GM10266 (cell line): ENCODE data around the gene ATP5F1B.

Source experiments
- DNase-seq: peaks from one replicate; pipeline ENCODE4 v3.0.0; 2012; ENCODE audit errors: extremely low spot score
- CTCF ChIP-seq: IDR thresholded peaks from 2 replicates; pipeline ENCODE4 v1.5.1; 2012; ENCODE audit warnings: mild to moderate bottlenecking, low read depth; ENCODE audit not compliant: control insufficient read depth, insufficient read depth; ENCODE audit errors: missing control alignments

ATP5F1B gene

GRCh38 chr12:56645717-56646446, at the start of gene ATP5F1B:
TSS of gene ATP5F1B (minus strand) at chr12:56645984. CDS start at chr12:56645963, 21 bp downstream.
- TF ChIP-seq CTCF = no peak
- peak; percentile 96 for DNase-seq

- no peak for DNase-seq
- no peak for TF ChIP-seq CTCF
Measured at GRCh38 chr12:56694161-56694560, 48.4 kb upstream of the ATP5F1B start.

- DNase-seq = peak; percentile 42
- TF ChIP-seq CTCF = no peak
Measured at GRCh38 chr12:56688846-56689109, 43.0 kb upstream of the ATP5F1B start.

GRCh38 chr12:56688129-56688845, 42.5 kb upstream of the ATP5F1B start, which contains the start of gene PTGES3:
TSS of gene PTGES3 (minus strand) at chr12:56688284. CDS start at chr12:56687999, 285 bp downstream.
- no peak for TF ChIP-seq CTCF
- peak; percentile 92 for DNase-seq

GRCh38 chr12:56687223-56688128, 41.7 kb upstream of the ATP5F1B start:
- no peak for DNase-seq
- TF ChIP-seq CTCF = no peak

- TF ChIP-seq CTCF = no peak
- no peak for DNase-seq
Measured at GRCh38 chr12:56684745-56685359, 39.1 kb upstream of the ATP5F1B start.
